Activated naive CD8-positive, alpha-beta T cell treated with anti-CD3 and anti-CD28 coated beads, Interleukin-2, amount 10 ng/mL, durations not matched to agents 7 days and 5 days (primary cell): ENCODE measurements around the gene SRRM2. TPM values are rescaled to one million over a fixed set of nuclear protein-coding genes. Genes with fewer than 3 reads are reported as not detected.

Experiments used
- ATAC-seq: fragments of 150-1000 bp; cut with Tn5 transposase; one replicate; pipeline ENCODE4 v1.10.0; 2021; ENCODE audit warnings: low read depth, moderate library complexity
- POLR2A ChIA-PET: fragments of 350-600 bp; sonication (Branson Sonifier 250); formaldehyde crosslinking; loops from one replicate; lab custom pipeline; 2021; ENCODE audit warnings: antibody characterized with exemption; lab: Charles Lee
- DNase-seq: peaks from one replicate; pipeline ENCODE4 v3.0.0; 2021
- H3K27ac Mint-ChIP-seq: one replicate; pipeline ENCODE4 v1.8.0; 2022; ENCODE audit warnings: mild to moderate bottlenecking, mixed read lengths
- H3K27me3 Mint-ChIP-seq: one replicate; pipeline ENCODE4 v1.8.0; 2022; ENCODE audit warnings: mild to moderate bottlenecking, moderate library complexity, mixed read lengths
- H3K36me3 Mint-ChIP-seq: one replicate; pipeline ENCODE4 v1.8.0; 2021; ENCODE audit warnings: mild to moderate bottlenecking, mixed read lengths
- H3K4me1 Mint-ChIP-seq: one replicate; pipeline ENCODE4 v1.8.0; 2021; ENCODE audit warnings: mixed read lengths
- H3K4me3 Mint-ChIP-seq: one replicate; pipeline ENCODE4 v1.8.0; 2022; ENCODE audit warnings: mild to moderate bottlenecking, moderate library complexity, mixed read lengths
- H3K9me3 Mint-ChIP-seq: one replicate; pipeline ENCODE4 v1.8.0; 2021; ENCODE audit warnings: mixed read lengths
- total RNA-seq, 2 experiments: library from RNA; stranded (reverse); gene quantifications; one replicate each; pipeline ENCODE4 v1.2.3, GENCODE V29; 2021

The SRRM2 gene
- 100 to 1,000 TPM; 740 to 773 TPM for total RNA-seq

GRCh38 chr16:2752035-2752849, at the start of gene SRRM2:
SRRM2 (plus strand) TSS chr16:2752638; CDS start chr16:2756365, 3,727 bp downstream.
- ATAC-seq (peak; percentile 89), DNase-seq (peak; percentile 96)
- Mint-ChIP-seq H3K4me1 (peaks cover 56% of the 10 kb centered on the region), H3K36me3 (peaks cover 31% of the 10 kb centered on the region), H3K27me3 (no peaks in the 10 kb centered on the region), H3K27ac (peak within 1 kb of the TSS; percentile 97), H3K4me3 (peak within 1 kb of the TSS; percentile 91), H3K9me3 (no peaks in the 10 kb centered on the region)
- POLR2A ChIA-PET = interaction anchor here (1.2 to 3.8 kb wide), 4 partner anchors 12 to 228 kb away, joined by 4 to 52 read pairs (median 10); partner anchors contain the start of genes ELOB, FLYWCH2 and PKMYT1

- Mint-ChIP-seq H3K4me3 (no peak overlapping the region), H3K27me3 (no peaks in the 10 kb centered on the region), H3K4me1 (no peaks in the 10 kb centered on the region), H3K9me3 (no peaks in the 10 kb centered on the region), H3K27ac (no peak overlapping the region), H3K36me3 (peaks cover under 1% of the 10 kb centered on the region)
- DNase-seq = no peak
- POLR2A ChIA-PET = no interaction called here
- no peak for ATAC-seq
Observed at GRCh38 chr16:2702871-2703745, 49.3 kb upstream of the SRRM2 start.

DNA sequence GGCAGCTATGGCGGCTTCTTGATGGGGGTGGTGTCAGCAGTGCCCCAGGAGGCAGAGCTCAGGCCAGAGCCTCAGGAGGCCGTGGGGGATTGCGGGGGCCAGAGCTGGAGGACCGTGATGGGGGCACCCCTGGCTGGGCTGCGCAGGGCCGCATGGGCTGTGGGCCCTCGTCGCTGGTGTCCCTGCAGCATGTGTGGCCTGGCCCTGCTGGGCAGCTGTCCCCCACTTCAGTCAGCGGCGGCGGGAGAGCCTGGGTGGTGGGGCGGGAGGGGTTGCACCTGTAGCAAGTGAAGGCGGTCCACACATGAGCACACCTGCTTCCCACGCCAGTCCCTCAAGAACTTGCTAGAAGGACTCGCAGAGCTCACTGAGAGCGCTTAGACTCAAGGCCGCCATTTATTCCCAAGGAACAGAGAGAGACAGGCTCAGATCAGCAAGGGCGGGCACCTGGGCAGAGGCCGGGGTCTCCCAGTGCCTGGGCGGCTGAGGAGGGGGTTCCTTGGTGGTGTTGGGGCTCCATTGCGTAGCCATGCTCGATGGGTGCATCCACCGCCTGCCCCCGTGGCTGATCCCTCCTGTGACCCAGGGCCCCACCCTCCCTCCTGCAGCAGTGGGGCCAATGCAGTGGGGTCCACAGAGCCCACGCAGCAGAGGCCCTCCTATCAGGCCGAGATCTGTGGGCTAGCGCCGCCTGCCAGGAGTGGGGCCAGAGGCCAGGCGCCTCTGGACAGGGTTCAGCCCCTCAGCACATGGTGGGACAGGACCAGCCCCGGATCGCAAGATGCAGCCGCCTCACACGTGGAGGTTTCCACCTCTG, 48.1 kb upstream of the SRRM2 start:
- Mint-ChIP-seq H3K36me3 (peaks cover 3% of the 10 kb centered on the region), H3K27ac (no peak overlapping the region), H3K4me3 (no peak overlapping the region), H3K9me3 (no peaks in the 10 kb centered on the region), H3K4me1 (no peaks in the 10 kb centered on the region), H3K27me3 (no peaks in the 10 kb centered on the region)
- ATAC-seq (no peak), DNase-seq (no peak)
- POLR2A ChIA-PET = no interaction called here

DNA sequence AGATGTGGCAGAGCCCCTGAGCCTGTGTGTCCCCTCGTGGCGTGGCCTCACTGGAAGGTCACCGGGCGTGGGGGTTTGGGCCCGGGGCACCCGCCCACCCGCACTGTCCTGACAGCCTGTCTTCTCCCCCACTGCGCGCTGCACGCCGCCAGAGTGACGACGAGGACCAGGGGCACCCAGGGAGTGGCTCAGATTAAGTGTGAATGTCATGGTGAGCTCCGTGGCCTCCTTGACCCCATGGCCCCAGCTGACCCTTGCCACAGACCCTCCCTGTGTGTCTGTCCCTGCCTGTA, 47.5 kb upstream of the SRRM2 start:
- no peak overlapping the region for H3K4me3 Mint-ChIP-seq
- no peak overlapping the region for H3K27ac Mint-ChIP-seq
- no peaks in the 10 kb centered on the region for H3K27me3 Mint-ChIP-seq
- no peaks in the 10 kb centered on the region for H3K4me1 Mint-ChIP-seq
- H3K9me3 Mint-ChIP-seq = no peaks in the 10 kb centered on the region
- ATAC-seq (no peak), DNase-seq (no peak)
- peaks cover 3% of the 10 kb centered on the region for H3K36me3 Mint-ChIP-seq
- POLR2A ChIA-PET = no interaction called here

DNA sequence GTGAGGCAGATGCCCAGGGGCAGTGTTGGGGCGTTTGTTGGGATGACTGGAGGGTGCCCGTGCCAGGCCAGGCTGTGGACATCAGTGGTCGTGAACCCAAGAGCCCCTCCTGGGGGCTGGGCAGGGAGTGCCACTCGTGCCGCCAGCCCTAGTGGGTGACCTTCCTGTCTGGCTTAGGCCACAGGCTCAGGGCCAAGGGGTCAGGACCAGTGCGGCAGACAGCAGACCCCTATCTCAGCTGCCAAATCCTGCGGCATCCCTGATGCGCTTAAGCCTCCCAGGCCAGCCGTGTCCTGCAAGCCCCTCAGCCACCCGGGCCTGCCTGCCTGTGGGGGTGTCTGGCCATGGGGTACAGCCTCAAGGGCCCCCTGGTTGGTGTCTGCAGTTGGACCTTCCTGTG, 47.1 kb upstream of the SRRM2 start:
- POLR2A ChIA-PET = interaction anchor here (0.6 kb wide), 1 partner anchor 13 kb away, joined by 6 read pairs; no protein-coding TSS in a partner anchor
- Mint-ChIP-seq H3K27ac (no peak overlapping the region), H3K36me3 (peaks cover 3% of the 10 kb centered on the region), H3K4me3 (no peak overlapping the region), H3K27me3 (no peaks in the 10 kb centered on the region), H3K9me3 (no peaks in the 10 kb centered on the region), H3K4me1 (no peaks in the 10 kb centered on the region)
- no peak for DNase-seq
- ATAC-seq = no peak

GRCh38 chr16:2706085-2706484, 46.4 kb upstream of the SRRM2 start:
- no peak overlapping the region for H3K27ac Mint-ChIP-seq
- ATAC-seq (no peak), DNase-seq (no peak)
- H3K9me3 Mint-ChIP-seq = no peaks in the 10 kb centered on the region
- POLR2A ChIA-PET = no interaction called here
- peaks cover 3% of the 10 kb centered on the region for H3K36me3 Mint-ChIP-seq
- no peaks in the 10 kb centered on the region for H3K4me1 Mint-ChIP-seq
- H3K4me3 Mint-ChIP-seq = no peak overlapping the region
- no peaks in the 10 kb centered on the region for H3K27me3 Mint-ChIP-seq

- no peak overlapping the region for H3K4me3 Mint-ChIP-seq
- DNase-seq (no peak), ATAC-seq (no peak)
- POLR2A ChIA-PET = no interaction called here
- H3K27ac Mint-ChIP-seq = no peak overlapping the region
- H3K36me3 Mint-ChIP-seq = peaks cover 3% of the 10 kb centered on the region
- no peaks in the 10 kb centered on the region for H3K27me3 Mint-ChIP-seq
- H3K4me1 Mint-ChIP-seq = no peaks in the 10 kb centered on the region
- no peaks in the 10 kb centered on the region for H3K9me3 Mint-ChIP-seq
Observed at GRCh38 chr16:2706611-2707311, 45.7 kb upstream of the SRRM2 start.

DNA sequence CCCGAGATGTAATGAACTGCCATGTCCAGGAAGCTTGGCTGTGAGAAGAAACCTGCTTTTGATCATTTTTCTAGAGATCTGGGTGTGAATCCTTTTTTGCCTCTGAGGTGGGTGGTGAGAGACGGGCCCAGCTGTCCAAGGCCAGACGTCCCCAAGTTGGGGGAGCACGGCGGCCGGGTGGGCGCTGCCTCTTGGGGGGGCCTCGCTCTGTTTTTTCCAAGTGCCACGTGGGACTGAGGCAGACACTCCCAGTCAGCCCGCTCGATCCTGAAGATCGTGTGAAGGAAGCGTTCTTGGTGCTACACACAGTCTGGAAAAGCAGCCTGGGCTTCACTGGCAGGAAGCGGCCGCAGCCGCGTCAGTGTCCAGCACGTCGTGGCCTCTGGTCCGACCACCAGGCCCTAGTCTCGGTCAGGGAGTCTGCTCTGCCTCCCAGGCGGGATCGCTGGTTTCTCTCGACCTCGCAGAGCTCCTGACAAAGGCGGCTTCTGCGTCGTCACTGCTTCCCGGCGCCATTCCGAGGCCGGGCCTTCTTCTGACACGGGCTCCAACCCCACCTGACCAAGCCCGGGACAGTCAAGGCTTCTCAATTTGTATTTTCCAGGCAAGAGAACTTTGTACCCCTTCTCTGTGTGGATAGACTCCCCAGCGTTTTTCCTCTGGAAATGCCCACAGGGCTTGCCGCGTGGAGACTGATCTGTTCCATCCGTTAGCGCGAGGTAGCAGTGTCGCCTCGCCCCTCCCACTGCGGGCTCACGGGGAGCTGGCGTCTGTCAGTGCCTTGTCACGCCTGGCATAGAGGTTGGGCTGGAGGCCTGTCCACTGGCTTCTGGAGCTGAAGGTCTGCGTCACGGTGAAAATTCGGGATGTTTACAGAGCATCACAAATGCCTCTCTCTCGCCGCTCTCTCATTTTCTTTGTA, 44.8 kb upstream of the SRRM2 start:
- H3K36me3 Mint-ChIP-seq = peaks cover 3% of the 10 kb centered on the region
- DNase-seq (no peak), ATAC-seq (no peak)
- POLR2A ChIA-PET = no interaction called here
- H3K4me1 Mint-ChIP-seq = no peaks in the 10 kb centered on the region
- H3K9me3 Mint-ChIP-seq = no peaks in the 10 kb centered on the region
- H3K27ac Mint-ChIP-seq = no peak overlapping the region
- no peaks in the 10 kb centered on the region for H3K27me3 Mint-ChIP-seq
- no peak overlapping the region for H3K4me3 Mint-ChIP-seq

- DNase-seq (no peak), ATAC-seq (no peak)
- no peaks in the 10 kb centered on the region for H3K9me3 Mint-ChIP-seq
- H3K36me3 Mint-ChIP-seq = peaks cover 3% of the 10 kb centered on the region
- H3K27me3 Mint-ChIP-seq = no peaks in the 10 kb centered on the region
- no peak overlapping the region for H3K27ac Mint-ChIP-seq
- H3K4me3 Mint-ChIP-seq = no peak overlapping the region
- POLR2A ChIA-PET = no interaction called here
- no peaks in the 10 kb centered on the region for H3K4me1 Mint-ChIP-seq
Observed at GRCh38 chr16:2708290-2708639, 44.2 kb upstream of the SRRM2 start.

DNA sequence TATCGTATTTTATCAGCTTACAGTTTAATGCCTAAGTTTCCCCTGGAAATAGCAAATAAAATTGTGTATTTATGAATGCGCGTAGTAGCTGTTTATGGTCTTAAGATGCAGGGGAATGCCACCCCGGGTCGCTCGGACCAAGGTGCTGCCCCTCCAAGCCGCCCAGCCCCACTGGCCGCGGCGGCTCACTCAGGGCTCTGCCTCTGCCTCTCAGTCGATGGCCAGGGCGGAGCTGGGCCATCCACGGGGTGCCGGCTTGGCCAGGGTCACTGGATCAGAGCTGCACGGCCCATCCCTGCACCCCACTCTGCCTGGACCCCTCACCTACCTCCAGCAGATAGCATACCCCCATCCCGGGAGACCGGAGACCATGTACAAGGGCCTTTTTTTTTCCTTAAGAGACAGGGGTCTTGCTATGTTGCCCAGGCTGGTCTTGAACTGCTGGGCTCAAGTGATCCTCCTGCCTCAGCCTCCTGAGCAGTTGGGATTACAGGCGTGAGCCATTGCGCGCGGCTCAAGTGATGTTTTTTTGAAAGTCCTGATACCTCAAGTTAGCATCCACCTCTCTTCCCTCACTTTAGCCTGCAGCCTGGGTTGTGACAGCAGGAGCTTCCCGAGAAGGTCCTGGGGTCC, 43.4 kb upstream of the SRRM2 start:
- H3K9me3 Mint-ChIP-seq = no peaks in the 10 kb centered on the region

DNA sequence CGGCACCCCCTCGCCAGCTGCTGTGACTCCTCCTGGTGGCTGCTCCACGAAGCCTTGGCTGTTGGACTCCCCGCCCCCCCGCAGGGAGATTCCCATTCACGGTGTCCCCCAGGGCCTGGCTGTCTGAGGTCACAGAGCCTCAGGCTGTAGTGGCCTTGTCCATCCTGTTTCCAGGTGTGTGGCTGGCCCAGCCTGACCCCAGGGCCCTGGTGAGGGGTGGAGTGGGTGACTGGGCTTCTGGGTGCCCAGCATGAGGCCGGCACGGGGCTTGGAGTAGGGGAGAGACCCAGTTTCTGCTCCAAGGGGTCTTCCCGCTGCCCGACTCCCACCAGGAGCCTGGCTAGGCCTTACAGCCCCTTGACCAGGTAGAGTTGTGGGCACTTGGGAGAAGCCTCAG, 42.9 kb upstream of the SRRM2 start:
- no peak for DNase-seq
- no peak for ATAC-seq
- no peaks in the 10 kb centered on the region for H3K9me3 Mint-ChIP-seq
- H3K4me1 Mint-ChIP-seq = no peaks in the 10 kb centered on the region
- H3K4me3 Mint-ChIP-seq = no peak overlapping the region
- H3K27ac Mint-ChIP-seq = no peak overlapping the region
- H3K27me3 Mint-ChIP-seq = no peaks in the 10 kb centered on the region
- POLR2A ChIA-PET = no interaction called here
- H3K36me3 Mint-ChIP-seq = peaks cover 3% of the 10 kb centered on the region

More for the DNA sequence above, 43.4 kb upstream of the SRRM2 start:
- POLR2A ChIA-PET = no interaction called here
- DNase-seq (no peak), ATAC-seq (no peak)
- H3K27me3 Mint-ChIP-seq = no peaks in the 10 kb centered on the region
- H3K4me1 Mint-ChIP-seq = no peaks in the 10 kb centered on the region
- H3K36me3 Mint-ChIP-seq = peaks cover 3% of the 10 kb centered on the region
- no peak overlapping the region for H3K4me3 Mint-ChIP-seq
- no peak overlapping the region for H3K27ac Mint-ChIP-seq
